Ishikawa (cell line): ENCODE data around the gene ZMYM1.

Experiments
- CEBPB ChIP-seq: IDR thresholded peaks from 2 replicates; pipeline ENCODE4 v1.6.1; 2012
- CREB1 ChIP-seq: IDR thresholded peaks from 2 replicates; pipeline ENCODE4 v1.6.1; 2012; ENCODE audit warnings: low read depth
- EGR1 ChIP-seq: IDR thresholded peaks from 2 replicates; pipeline ENCODE4 v1.6.1; 2012
- EP300 ChIP-seq: IDR thresholded peaks from 2 replicates; pipeline ENCODE4 v1.6.1; 2012; ENCODE audit warnings: borderline replicate concordance
- FOXM1 ChIP-seq: IDR thresholded peaks from 2 replicates; pipeline ENCODE4 v1.6.1; 2012; ENCODE audit warnings: low read depth, borderline replicate concordance
- MAX ChIP-seq: IDR thresholded peaks from 2 replicates; pipeline ENCODE4 v1.6.1; 2012
- NFIC ChIP-seq: IDR thresholded peaks from 2 replicates; pipeline ENCODE4 v1.6.1; 2012
- RAD21 ChIP-seq: IDR thresholded peaks from 2 replicates; pipeline ENCODE4 v1.6.1; 2012; ENCODE audit warnings: low read depth
- TAF1 ChIP-seq: IDR thresholded peaks from 2 replicates; pipeline ENCODE4 v1.6.1; 2012; ENCODE audit warnings: low read depth, mild to moderate bottlenecking
- TCF12 ChIP-seq: IDR thresholded peaks from 2 replicates; pipeline ENCODE4 v1.6.1; 2012; ENCODE audit warnings: low read depth
- TEAD4 ChIP-seq: IDR thresholded peaks from 2 replicates; pipeline ENCODE4 v1.6.1; 2012
- USF1 ChIP-seq: IDR thresholded peaks from 2 replicates; pipeline ENCODE4 v1.6.1; 2012
- YY1 ChIP-seq: IDR thresholded peaks from 2 replicates; pipeline ENCODE4 v1.6.1; 2012; ENCODE audit warnings: low read depth
- ZBTB7A ChIP-seq: IDR thresholded peaks from 2 replicates; pipeline ENCODE4 v1.6.1; 2012; ENCODE audit warnings: low read depth
- TF ChIP-seq, protein P1 (sequence below): IDR thresholded peaks from 2 replicates; pipeline ENCODE4 v1.6.1; 2012; ENCODE audit warnings: low read depth, mild to moderate bottlenecking

Gene ZMYM1

GRCh38 chr1:35112668-35113067 lies 33.5 kb downstream of the ZMYM1 start:
- TF ChIP-seq, protein P1, sequence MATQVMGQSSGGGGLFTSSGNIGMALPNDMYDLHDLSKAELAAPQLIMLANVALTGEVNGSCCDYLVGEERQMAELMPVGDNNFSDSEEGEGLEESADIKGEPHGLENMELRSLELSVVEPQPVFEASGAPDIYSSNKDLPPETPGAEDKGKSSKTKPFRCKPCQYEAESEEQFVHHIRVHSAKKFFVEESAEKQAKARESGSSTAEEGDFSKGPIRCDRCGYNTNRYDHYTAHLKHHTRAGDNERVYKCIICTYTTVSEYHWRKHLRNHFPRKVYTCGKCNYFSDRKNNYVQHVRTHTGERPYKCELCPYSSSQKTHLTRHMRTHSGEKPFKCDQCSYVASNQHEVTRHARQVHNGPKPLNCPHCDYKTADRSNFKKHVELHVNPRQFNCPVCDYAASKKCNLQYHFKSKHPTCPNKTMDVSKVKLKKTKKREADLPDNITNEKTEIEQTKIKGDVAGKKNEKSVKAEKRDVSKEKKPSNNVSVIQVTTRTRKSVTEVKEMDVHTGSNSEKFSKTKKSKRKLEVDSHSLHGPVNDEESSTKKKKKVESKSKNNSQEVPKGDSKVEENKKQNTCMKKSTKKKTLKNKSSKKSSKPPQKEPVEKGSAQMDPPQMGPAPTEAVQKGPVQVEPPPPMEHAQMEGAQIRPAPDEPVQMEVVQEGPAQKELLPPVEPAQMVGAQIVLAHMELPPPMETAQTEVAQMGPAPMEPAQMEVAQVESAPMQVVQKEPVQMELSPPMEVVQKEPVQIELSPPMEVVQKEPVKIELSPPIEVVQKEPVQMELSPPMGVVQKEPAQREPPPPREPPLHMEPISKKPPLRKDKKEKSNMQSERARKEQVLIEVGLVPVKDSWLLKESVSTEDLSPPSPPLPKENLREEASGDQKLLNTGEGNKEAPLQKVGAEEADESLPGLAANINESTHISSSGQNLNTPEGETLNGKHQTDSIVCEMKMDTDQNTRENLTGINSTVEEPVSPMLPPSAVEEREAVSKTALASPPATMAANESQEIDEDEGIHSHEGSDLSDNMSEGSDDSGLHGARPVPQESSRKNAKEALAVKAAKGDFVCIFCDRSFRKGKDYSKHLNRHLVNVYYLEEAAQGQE: no peak
- no peak for TF ChIP-seq ZBTB7A

DNA sequence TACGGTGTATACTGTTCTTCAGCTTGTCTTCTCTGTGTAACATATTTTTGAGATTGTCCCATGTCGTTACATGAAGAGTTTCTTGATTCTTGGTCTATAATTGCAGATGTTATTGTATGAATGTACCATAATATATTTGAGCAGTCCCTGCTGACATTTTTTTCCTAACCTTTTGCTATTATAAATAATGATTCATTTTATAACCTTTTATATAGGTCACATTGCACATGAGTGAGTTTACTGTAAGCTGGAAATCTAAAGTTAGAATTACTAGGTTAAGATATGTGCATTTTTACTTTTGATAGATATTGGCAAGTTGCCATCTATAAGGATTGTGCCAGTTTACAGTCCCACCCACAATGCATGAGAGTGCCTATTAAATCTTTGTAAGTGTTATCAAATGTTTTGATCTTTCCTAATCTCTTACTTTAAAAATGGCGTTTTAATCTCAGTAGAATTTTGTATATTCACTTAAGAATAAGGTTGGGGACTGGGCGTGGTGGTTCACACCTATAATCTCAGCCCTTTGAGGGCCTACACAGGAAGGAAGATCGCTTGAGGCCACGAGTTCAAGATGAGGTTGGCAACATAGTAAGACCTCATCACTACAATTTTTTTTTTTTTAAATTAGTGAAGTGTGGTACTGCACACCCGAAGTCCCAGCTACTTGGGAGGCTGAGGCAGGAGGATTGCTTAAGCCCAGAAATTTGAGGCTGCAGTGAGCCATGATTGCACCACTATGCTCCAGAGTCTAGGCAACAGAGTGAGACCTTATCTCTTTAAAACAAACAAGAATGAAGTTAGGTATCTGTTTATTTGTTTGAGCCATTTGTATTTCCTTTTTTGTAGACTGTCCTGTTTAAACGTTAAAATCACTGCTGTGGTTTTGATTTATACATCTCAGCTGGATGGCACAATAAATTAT lies 36.5 kb downstream of the ZMYM1 start:
- TF ChIP-seq NFIC (0 out of 2 replicates have a peak, but pooled peaks have one; percentile 11), MAX (no peak), ZBTB7A (no peak), CEBPB (no peak), EGR1 (no peak)
- TF ChIP-seq, protein P1: no peak

DNA sequence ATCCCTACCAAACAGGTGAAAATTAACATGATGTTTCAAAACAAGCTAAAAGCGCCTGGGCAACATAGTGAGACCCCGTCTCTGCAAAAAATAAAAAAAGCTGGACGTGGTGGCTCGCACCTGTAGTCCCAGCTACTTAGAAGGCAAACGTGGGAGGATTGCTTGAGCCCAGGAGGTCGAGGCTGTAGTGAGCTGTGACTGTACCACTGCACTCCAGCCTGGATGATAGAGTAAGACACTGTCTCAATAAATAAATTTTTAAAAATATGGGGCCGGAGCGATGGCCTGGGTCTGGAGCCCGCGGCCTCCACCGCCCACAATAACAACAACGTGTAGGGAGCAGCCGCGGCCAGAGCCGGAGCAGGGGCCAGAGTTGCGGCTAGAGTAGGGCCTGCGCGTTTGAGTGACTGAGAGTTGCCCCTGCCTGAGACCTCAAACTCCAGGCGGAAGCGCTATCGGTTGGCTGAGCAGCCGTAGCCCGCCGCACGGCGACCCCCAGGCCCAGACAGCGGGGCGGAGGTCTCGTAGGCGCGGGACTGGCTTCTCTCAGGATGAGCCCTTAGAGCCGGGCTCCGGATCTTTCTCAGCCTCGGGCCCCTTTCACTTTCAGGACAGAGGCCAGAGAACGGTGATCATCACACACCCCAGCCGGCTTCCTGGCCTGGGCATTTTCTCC lies 41.4 kb downstream of the ZMYM1 start:
- TF ChIP-seq YY1 (no peak), RAD21 (no peak), CEBPB (no peak), EP300 (no peak), TCF12 (no peak), TAF1 (no peak), ZBTB7A (no peak), MAX (no peak), USF1 (no peak), NFIC (no peak)

GRCh38 chr1:35122311-35122710 lies 43.1 kb downstream of the ZMYM1 start:
- no peak for TF ChIP-seq MAX
- TF ChIP-seq YY1: no peak
- TF ChIP-seq, protein P1: no peak
- TF ChIP-seq USF1: no peak
- TF ChIP-seq TAF1: no peak
- no peak for TF ChIP-seq EP300
- no peak for TF ChIP-seq CREB1
- no peak for TF ChIP-seq TCF12
- no peak for TF ChIP-seq RAD21
- TF ChIP-seq NFIC: no peak
- no peak for TF ChIP-seq CEBPB
- TF ChIP-seq EGR1: no peak
- no peak for TF ChIP-seq ZBTB7A
- no peak for TF ChIP-seq TEAD4
- no peak for TF ChIP-seq FOXM1
